HG02938 (cell line): Measurements from ENCODE around the gene ZNHIT3.
"Not testable (repeated sequence)": the region's sequence is repeated elsewhere in the genome, so short reads cannot be mapped to it uniquely, and the experiment has no call there.

Experiments used
- ATAC-seq: cut with Tn5 transposase; IDR thresholded peaks from one replicate; pipeline ENCODE4 v1.9.1; 2021; ENCODE audit warnings: mild to moderate bottlenecking, moderate library complexity; ENCODE audit not compliant: unreplicated experiment

Gene ZNHIT3

DNA sequence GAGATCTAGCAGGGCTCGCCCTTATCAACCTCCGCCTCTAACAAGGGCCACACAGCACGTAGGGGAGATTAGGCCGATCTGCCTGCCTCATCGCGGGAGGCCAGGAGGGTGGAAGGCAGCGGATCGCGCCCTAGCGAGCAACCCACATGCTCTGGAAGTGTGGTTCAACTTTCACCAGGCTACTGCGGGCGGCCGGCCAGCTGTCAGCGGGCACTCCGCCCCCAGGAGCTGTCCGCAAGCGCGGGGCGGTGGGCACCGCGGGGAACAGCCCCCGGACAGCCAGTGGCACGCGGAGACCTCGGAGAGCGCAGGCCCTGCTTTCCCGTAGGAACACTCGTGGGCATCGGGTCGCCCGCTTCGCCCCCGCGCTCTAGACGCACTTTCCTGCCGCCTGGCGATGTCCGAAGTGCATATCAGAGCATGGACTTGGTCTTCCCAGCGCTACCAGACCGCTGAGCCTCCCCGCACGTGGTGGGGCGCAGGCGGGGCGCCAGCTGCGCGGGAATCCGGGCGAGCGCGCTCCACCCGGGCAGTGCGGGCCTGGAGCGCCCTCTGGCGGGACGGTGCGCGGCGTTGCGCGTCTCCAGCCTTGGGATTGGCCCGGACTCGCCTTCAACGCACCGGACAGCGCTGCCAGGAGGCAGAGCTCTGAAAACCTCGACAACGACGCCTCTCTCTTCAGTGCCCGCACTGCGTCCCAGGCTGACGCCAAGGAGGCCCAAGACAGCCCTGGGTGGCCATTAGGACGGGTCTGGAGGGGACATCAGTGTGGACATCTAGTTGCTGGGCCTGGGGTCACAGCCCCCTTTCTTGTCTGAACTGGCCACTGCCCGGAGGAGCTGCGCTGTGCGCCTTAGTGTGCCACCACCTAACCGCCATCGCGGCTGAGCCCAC lies 3.6 kb upstream of the ZNHIT3 start:
- ATAC-seq = no peak

DNA sequence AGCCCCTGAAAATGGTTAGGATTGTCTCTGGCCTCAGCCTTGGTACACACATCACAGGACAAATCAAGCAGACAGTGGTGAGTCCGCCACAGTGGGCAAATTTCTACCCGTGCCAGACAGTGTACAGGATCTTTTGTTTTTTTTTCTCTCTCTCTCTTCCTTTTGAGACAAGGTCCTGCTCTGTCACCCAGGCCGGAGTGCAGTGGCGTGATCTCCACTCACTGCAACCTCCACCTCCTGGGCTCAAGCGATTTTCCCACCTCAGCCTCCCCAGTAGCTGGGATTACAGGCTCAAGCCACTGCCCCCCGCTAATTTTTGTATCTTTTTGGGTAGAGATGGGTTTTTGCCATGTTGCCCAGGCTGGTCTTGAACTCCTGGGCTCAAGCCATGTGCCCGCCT lies 2.5 kb upstream of the ZNHIT3 start:
- not testable (repeated sequence) for ATAC-seq

DNA sequence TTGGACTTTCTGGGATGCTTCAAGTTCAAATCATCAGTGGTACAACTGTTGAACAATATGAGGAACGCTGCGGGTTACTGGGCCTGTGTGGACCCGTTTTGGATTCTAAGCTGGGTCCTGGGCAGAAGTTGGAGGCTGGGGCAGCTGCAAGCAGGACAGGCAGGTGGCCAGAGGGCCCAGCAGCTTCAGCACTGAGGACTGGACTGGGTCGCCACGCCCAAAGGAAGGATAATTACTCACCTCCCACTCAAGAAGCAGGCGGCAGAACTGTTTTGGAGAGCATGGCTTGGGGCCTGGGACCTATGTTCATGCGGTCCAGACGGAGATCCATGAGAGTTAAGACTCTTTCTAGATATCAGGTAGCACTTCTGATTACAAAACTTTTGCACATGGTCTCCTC lies 1.5 kb upstream of the ZNHIT3 start:
- no peak for ATAC-seq

DNA sequence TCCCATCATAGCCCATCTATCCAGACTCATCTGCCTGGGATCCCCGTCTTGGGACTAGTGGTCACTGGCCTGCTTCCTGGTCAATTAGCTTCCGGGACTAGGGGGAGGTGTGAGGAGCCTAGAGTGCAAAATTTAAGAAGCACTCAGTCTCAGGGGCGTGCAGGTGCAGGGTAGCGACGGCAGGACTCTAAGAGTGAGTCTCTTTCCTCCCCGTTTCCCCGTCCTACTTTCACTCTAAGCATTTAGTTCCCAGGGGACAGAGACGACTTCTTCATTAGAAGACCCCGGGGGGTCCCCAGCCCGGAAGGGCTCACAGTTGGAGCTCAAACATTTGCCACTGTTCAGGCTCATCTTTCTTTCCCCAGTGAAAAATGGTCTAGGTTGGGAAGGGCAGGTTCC lies 677 bp upstream of the ZNHIT3 start:
- ATAC-seq = no peak

DNA sequence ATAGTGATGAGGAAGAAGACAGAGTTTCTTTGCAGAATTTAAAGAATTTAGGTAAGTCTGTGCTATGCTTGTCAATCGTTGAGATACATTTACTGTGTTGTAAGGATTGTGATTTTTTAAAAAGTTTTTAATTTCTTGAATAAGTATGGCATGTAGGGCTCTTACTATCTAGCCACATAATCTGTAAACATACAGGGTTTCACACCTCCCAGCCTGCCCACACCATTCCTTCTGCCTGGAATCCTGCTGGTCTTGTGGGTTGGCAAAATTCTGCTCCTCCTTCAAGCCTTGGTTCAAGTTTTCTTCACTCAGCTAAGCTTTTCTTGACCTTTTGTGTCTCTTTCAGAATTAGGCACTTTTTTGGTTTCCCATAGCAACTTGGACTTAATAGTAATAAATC lies 7.5 kb downstream of the ZNHIT3 start:
- no peak for ATAC-seq

DNA sequence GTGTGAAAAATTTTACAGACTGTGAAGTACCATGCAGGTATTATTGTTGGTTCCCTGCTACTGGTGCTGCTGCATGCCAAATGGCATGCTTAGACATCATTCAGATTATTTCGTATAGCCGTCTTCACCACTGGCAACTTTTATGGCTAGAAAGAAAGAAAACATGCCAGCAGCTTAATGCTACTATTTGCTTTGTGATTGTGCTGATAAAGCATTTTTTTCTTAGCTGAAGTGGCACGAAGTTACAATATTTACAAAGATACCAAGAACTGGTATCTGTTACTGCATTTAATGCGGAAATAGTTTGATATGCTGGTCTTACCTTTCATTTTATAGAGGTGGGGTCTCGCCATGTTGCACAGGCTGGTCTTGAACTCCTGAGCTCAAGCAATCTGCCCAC lies 8.2 kb downstream of the ZNHIT3 start:
- ATAC-seq = no peak

DNA sequence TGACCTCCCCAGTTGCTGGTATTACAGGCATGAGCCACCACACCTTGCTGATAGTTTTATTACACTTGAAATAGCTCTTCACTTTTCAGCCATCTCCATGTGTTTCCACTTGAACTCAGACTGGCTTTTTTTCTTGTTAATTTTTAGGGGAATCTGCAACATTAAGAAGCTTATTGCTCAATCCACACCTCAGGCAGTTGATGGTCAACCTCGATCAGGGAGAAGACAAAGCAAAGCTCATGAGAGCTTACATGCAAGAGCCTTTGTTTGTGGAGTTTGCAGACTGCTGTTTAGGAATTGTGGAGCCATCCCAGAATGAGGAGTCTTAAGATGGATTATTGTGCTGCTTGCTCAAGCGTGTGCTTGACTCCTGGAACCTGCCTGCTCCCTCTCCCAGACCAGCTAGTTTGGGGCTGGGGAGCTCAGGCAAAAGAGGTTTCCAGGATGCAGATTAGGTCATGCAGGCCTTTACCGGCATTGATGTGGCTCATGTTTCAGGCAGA lies 8.6 kb downstream of the ZNHIT3 start:
- ATAC-seq = no peak

DNA sequence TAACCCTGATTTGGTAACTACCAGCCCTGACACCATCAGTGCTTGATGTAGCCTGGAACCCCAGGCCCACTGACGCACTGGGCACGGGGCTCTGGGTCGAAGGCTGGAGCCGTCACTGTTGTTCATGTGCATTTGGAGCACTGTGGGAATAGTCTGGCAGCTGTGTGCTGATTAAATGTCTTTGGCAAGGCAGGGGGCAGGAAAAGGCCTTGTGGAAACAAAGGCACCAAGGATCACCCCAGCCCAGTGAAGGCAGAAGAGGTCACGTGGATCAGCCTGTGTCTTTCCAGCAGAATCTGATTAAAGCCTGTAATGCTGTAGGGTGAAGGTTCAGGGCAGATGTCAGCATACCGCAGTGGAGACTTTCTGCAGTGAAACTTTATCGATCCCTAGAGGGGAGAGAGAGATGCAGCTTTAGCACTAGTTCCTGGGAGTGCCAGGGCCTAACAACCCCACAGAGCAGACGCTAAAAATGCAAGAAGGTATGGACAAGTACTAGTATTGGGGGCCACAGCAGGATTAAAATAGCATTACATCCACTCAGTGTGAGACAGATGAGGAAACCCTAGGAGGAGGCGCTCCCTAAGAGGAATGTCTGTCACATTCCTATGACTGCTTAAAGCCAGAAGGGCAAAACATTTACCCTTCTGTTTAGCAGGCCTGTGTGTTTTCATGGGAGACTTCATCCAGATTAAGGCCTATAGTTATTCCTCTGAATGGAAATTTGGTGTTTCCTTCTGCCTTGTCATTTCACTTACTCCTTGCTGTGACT lies 9.7 kb downstream of the ZNHIT3 start:
- ATAC-seq = no peak

DNA sequence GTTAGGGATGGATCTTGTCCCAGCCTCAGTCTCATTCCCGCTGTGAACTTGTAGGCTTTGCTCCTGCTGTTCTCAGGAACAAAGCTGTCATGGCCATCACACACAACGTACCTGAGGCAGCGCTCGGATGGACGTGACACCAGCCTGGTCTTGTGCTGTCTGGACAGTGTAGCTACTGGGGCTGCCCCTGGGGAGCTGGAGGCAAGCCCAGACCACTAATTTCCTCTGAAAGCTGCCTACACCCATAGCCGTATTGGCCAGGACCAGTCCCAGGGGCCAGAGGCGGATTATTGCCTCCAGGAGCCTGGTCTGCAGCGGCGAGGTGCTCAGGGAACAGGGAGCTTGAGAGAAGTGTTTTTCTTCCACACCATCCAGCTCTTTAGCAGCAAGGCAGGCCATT lies 11.7 kb downstream of the ZNHIT3 start:
- no peak for ATAC-seq

DNA sequence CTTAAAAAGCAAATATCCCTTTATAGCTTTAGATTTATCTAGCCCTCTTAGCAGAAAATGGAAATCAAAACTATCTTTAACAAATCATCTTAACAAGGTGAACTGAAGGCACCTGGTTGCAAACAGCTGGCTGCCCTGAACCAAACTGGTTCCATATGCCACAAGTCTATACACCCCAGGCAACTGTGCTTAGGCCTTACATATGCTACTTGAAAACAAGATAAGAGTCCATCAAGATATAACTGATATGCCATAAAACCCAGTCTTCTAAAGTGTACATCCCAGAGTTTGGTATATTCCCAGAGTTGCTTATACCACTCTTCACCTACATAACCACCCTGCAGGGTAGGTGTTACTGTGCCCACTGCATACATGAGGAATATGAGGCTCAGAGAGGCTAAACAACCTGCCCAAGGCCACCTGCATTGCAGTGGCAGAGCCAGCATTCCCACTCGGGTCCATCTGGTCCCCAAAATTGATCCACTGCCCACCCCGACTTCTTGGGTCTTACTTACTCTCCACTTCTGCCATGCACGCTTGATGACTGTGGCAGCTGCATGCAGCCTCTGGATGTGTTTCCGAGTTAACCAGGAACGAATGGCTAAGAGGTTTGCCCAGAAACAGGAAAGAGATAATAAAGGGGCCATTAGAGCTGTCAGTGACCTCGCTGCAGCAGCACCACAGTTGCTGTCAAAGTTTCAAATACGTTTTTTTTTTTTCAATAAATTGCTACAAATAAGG lies 12.2 kb downstream of the ZNHIT3 start:
- ATAC-seq = no peak

DNA sequence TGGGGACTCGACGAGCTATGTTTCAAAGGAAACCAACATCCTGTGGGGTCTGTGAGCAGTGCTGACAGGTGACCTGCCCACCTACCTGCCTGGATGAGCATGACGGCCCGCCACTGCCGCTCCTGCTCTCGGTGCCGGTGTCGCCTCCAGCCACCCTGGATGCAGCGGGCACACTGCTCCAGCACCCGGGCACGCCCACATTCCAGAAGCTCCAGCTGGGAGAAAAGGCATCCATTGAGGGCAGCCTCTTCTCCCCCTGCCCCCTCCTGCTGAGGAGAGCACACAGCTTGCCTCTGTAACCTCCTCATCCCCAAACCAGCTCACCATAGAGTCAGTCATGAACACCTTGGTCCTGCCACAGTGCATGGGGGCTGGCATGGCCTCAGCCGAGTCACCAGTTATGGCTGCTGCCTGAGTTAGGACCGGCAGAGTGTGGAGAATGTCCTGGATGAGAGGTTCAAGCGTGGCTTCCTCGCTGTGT lies 14.3 kb downstream of the ZNHIT3 start:
- no peak for ATAC-seq

DNA sequence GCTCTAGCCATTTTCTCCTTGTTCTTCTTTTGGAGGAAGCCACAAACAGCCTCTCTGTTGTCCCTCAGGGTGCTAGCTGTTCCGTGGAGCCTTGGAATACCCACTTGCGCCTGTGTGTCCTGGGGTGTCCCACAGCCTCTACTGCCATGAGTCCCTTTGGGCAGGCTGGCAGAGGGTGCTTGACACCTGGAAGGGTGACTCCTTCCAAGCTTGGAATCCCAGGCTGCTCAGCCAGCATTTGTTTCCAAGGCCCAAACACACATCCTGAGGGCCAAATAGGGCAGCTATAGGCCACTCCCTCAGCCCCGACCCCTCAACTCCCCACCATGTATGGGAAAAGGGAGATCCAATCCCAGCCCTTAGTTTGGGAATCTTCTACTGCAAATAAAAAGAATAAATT lies 14.9 kb downstream of the ZNHIT3 start:
- ATAC-seq = no peak

DNA sequence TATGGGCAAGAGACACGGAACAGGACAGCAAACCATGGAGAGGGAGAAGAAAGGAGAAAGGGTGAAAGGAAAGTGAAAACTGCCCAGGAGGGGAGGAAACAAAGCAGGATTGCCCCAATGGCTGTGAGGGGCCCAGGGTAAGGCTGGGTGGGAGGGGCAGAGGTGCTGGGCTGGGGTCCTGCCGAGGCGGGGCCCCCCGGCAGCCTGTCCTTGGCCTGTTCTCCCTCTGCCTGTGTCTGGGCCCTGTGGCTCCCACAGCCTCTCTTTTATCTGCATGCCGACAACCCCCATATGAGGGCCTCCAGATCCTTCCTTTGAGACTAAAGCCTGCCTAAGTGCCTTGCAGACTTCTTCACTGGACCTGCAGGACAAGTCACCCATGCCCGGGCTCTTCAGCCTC lies 15.5 kb downstream of the ZNHIT3 start:
- ATAC-seq = no peak

DNA sequence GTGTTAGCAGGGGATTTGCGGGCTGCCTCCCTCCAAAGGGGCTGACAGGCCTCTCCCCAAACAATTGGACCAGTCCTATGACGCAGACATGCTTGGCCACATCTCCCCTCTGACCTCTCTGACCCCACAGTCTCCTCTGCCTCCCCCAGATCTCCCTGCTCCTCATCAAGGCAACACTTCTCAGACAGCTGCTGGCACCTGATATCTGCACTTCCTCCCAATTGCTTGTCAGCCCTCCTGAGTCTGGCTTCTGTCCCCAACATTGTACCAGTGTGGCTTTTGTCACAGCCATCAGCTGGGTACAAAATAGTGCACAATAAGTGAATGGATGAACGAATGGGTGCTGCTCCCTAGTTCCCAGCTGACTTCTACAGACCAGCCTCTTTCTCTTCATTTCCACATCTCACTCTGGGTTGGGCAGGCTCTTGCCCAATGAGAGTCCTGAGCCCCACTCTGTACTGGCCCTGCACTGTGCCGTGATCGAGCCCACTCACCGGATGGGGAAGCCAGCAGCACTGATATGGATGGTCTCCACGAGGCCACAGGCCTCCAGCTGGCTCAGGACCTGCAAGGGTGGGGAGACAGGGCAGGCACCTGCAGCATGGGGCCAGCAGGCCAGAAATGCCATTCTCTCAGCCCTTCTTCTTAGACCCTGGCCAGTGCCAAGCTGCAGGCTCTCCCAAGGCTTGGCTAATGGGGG lies 17.1 kb downstream of the ZNHIT3 start:
- no peak for ATAC-seq

DNA sequence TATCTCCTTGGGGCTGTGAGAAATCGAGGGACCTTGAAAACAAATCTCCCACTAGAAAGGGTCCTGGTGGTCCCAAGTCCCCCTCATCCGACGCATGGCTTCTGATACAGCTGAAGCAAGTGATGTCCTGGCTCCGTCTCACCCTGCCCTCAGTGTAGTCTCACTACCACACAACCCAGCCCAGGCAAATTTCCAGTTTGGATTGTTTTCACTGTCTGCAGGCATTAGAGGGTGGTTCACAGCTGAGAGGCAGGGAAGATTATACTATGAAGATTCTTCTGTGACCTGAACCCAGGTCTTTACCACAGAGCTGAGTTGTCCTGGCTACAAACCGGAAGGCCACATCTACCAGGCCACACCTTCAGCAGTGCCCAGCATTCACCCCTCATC lies 17.7 kb downstream of the ZNHIT3 start:
- ATAC-seq = no peak

DNA sequence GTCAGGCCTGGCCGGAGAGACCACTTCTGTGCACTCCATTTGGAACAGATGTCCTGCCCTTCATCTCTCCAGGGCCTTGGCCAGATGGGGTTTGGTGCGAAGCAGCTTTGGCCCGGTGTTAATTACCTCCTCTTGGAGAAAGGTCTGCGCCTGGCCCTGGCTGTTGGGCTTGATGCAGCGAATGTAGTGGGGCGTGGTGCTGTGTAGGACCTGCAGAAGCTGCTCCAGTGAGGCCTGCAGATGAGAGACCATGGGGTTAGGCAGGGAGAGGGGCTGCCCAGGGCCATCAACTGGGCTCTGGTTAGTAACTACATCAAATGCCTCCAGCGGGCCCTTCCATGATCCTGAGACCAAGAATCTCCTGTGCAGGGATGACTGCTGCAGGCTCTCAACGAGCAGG lies 18.7 kb downstream of the ZNHIT3 start:
- ATAC-seq = no peak

DNA sequence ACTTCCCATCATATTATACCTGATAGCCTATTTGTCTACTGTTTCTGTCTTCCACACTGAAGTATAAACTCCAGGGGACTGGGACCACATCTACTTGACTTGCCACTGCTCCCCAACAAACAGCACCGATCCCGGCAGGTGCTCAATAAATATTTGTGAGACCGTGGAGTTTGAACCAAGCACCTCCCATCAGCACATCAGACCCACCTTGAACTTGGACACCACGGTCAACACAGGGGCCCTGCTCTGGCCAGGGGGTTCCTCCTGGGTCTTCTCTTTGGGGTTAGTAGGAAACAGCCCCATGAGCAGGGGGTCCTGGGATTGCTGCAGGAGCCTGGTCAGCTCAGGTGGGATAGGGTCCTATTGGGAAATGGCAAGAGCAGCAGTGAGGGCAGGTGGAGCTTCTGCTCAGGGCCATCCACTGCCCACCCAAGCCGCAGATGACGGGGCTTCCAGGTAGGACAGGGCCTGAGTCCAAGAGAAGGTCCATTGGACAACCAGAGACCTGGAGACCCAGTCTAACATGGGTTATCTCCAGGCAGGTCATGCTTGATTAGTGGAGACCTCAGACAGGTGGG lies 19.9 kb downstream of the ZNHIT3 start:
- no peak for ATAC-seq

DNA sequence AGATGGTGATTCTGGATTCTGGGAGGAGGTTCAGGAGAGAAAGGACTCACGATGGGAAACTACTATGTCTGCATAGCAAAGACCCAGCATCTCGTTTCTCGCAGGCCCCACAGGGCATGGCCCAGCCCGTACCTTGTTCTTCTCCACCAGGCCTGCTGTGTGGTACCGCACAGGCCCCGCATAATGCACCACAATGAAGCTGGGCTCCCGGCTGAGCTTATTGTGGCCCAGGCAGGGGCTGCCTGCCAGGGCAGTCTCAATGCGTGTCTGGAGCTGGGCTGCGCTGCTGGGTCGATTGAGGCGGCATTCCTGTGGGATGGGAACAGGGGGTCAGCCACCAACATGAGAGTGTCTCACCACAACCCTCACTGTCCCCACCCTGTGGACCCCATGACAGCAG lies 20.4 kb downstream of the ZNHIT3 start:
- ATAC-seq = no peak

DNA sequence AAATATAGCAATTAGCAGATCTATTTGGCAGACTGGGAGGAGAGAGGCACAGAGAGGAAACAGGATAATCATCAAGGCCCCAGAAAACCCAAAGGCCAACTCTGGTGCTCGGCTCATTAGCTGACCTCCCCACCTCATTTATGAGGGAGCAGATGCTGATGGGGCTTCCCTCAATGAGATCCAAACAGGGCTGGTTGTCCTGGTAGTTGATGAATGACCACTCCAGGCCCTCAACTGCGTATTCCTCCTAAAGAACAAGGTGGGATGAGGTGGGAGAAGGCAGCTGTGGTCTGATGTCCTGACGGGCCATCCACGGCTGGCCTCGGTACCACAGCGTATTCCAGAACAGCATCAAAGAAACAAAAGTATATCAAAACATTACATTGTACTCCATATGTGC lies 20.8 kb downstream of the ZNHIT3 start:
- ATAC-seq = no peak

DNA sequence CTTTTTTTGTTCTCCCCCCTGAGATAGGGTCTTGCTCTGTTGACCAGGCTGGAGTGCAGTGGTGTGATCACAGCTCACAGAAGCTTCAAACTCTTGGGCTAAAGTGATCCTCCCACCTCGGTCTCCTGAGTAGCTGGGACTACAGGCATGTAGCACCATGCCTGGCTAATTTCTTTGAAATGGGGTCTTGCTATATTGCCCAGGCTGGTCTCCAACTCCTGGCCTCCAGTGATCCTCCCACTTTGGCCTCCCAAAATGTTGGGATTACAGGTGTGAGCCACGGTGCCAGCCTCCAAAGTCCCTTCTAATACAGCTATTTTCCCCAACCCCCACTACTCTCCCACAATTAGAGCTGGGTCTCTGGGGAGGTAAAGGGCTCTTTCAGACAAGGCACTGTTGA lies 22.0 kb downstream of the ZNHIT3 start:
- ATAC-seq = not testable (repeated sequence)
